HG03108 (cell line): ENCODE data around the gene SPRED2.

Experiments used
- ATAC-seq: cut with Tn5 transposase; IDR thresholded peaks from one replicate; pipeline ENCODE4 v1.9.1; 2021; ENCODE audit warnings: moderate library complexity; ENCODE audit not compliant: unreplicated experiment

Gene SPRED2

GRCh38 chr2:65415091-65415490 lies 17.3 kb downstream of the SPRED2 start:
- ATAC-seq: no peak

- no peak for ATAC-seq
Measured at GRCh38 chr2:65413610-65414009, 18.8 kb downstream of the SPRED2 start.

GRCh38 chr2:65413106-65413505 lies 19.3 kb downstream of the SPRED2 start:
- ATAC-seq: no peak

GRCh38 chr2:65411056-65411795 lies 21.2 kb downstream of the SPRED2 start:
- ATAC-seq: no peak

- no peak for ATAC-seq
Measured at GRCh38 chr2:65409045-65409444, 23.4 kb downstream of the SPRED2 start.

- no peak for ATAC-seq
Measured at GRCh38 chr2:65407240-65407639, 25.2 kb downstream of the SPRED2 start.

- no peak for ATAC-seq
Measured at GRCh38 chr2:65404988-65405697, 27.3 kb downstream of the SPRED2 start.

- no peak for ATAC-seq
Measured at GRCh38 chr2:65403529-65403915, 28.9 kb downstream of the SPRED2 start.

- no peak for ATAC-seq
Measured at GRCh38 chr2:65402780-65403528, 29.4 kb downstream of the SPRED2 start.

- no peak for ATAC-seq
Measured at GRCh38 chr2:65402323-65402722, 30.1 kb downstream of the SPRED2 start.

GRCh38 chr2:65397122-65397521 lies 35.3 kb downstream of the SPRED2 start:
- no peak for ATAC-seq

GRCh38 chr2:65396348-65397026 lies 35.9 kb downstream of the SPRED2 start:
- no peak for ATAC-seq

GRCh38 chr2:65395621-65396347 lies 36.6 kb downstream of the SPRED2 start:
- ATAC-seq: no peak

- no peak for ATAC-seq
Measured at GRCh38 chr2:65393743-65394422, 38.5 kb downstream of the SPRED2 start.

GRCh38 chr2:65393046-65393445 lies 39.4 kb downstream of the SPRED2 start:
- ATAC-seq: no peak

- no peak for ATAC-seq
Measured at GRCh38 chr2:65392609-65393008, 39.8 kb downstream of the SPRED2 start.

GRCh38 chr2:65390134-65390533 lies 42.3 kb downstream of the SPRED2 start:
- peak; percentile 64 for ATAC-seq

GRCh38 chr2:65389476-65389875 lies 42.9 kb downstream of the SPRED2 start:
- ATAC-seq: no peak

- no peak for ATAC-seq
Measured at GRCh38 chr2:65388596-65389390, 43.6 kb downstream of the SPRED2 start.
